Prostate gland (tissue), 2 donors: ENCODE measurements around the gene CDH16. TPM values are rescaled to one million over a fixed set of nuclear protein-coding genes. Genes with fewer than 3 reads are reported as not detected.

Source experiments
- DNase-seq: peaks from one replicate; pipeline ENCODE4 v3.0.0-alpha.2; 2019; ENCODE audit warnings: low spot score
- H3K27ac ChIP-seq, 2 donors: fragments of 200-600 bp; sonication (generic); 2 replicates each; pipeline ENCODE4 v1.5.1; 2017 to 2019
- H3K27me3 ChIP-seq: fragments of 200-600 bp; sonication (generic); replicated peaks from 2 replicates; pipeline ENCODE4 v1.5.1; 2019; ENCODE audit not compliant: insufficient read depth
- H3K36me3 ChIP-seq, 2 donors: fragments of 200-600 bp; sonication (generic); 1 replicate in 1 of 2; 2 replicates in 1 of 2; pipeline versions ENCODE4 v1.5.1 to v1.8.1; 2017 to 2019
- H3K4me1 ChIP-seq: fragments of 200-600 bp; sonication (generic); replicated peaks from 2 replicates; pipeline ENCODE4 v1.5.1; 2019
- H3K4me3 ChIP-seq, 2 donors: fragments of 200-600 bp; sonication (generic); 2 replicates each; pipeline ENCODE4 v1.5.1; 2017 to 2019
- H3K9me3 ChIP-seq: fragments of 200-600 bp; sonication (generic); 2 replicates; pipeline ENCODE4 v1.5.1; 2017
- CTCF ChIP-seq, 4 experiments: fragments of 200-600 bp in 2 of 4; fragments of 450-650 bp in 2 of 4; sonication (generic) in 2 of 4; IDR thresholded peaks; 1 replicate in 3 of 4; 2 replicates in 1 of 4; pipeline ENCODE4 v1.5.1; 2016 to 2019; ENCODE audit warnings: antibody characterized with exemption in 4 of 4, mild to moderate bottlenecking in 2 of 4, moderate library complexity in 2 of 4
- POLR2A ChIP-seq: fragments of 450-650 bp; IDR thresholded peaks from one replicate; pipeline ENCODE4 v1.6.1; 2016; ENCODE audit warnings: antibody characterized with exemption, mild to moderate bottlenecking
- POLR2AphosphoS5 ChIP-seq: sonication (generic); formaldehyde crosslinking; IDR thresholded peaks from one replicate; pipeline ENCODE4 v1.6.1; 2017; ENCODE audit warnings: antibody characterized with exemption
- WGBS: methylation state at CpG from one replicate; pipeline ENCODE4 v1.1.5; 2018; 5-methylcytosine and 5-hydroxymethylcytosine counted together
- intact Hi-C: fragments of 100-400 bp; cut with DNase I; formaldehyde crosslinking; loops from one replicate; pipeline ENCODE4 v1.14.2; 2022
- total RNA-seq, 2 donors: library from RNA; depleted of rRNA; stranded (reverse); fragments of >200 nt; gene quantifications; one replicate each; pipeline ENCODE4 v1.1.0, GENCODE V29; 2016

CDH16 gene
- total RNA-seq, 2 donors from 2014 or later: not detected

GRCh38 chr16:66954097-66954659 is 35.5 kb upstream of the CDH16 start:
- Histone ChIP-seq H3K4me1 (no peaks in the 10 kb centered on the region), H3K9me3 (no peaks in the 10 kb centered on the region), H3K36me3 (no peaks in the 10 kb centered on the region), H3K27ac (no peak overlapping the region), H3K4me3 (no peak overlapping the region), H3K27me3 (no peaks in the 10 kb centered on the region)
- 21% methylated on average over 8 of the region's 8 CpGs for WGBS
- intact Hi-C loops: loop anchor here (5.0 kb wide), 1 partner anchor 198 kb away; the partner anchor contains the start of gene B3GNT9
- peak; percentile 67 for DNase-seq
- TF ChIP-seq POLR2A: no peak
- peak; percentile 48 to 85 (median 75) for TF ChIP-seq CTCF (IDR thresholded peaks at IDR 0.05)
- TF ChIP-seq POLR2AphosphoS5: peak; percentile 56

- intact Hi-C loops: loop anchor here (5.0 kb wide), 1 partner anchor 199 kb away; the partner anchor contains the start of gene B3GNT9
- TF ChIP-seq POLR2AphosphoS5: no peak
- TF ChIP-seq CTCF (IDR thresholded peaks at IDR 0.05): no peak
- TF ChIP-seq POLR2A: no peak
Observed at GRCh38 chr16:66953462-66954096, 34.9 kb upstream of the CDH16 start.

GRCh38 chr16:66952430-66953110 is 33.9 kb upstream of the CDH16 start:
- TF ChIP-seq CTCF (IDR thresholded peaks at IDR 0.05): no peak
- TF ChIP-seq POLR2A: no peak
- TF ChIP-seq POLR2AphosphoS5: no peak
- Histone ChIP-seq H3K4me3 (no peak overlapping the region), H3K27ac (no peak overlapping the region), H3K27me3 (no peaks in the 10 kb centered on the region), H3K36me3 (no peaks in the 10 kb centered on the region), H3K4me1 (no peaks in the 10 kb centered on the region), H3K9me3 (no peaks in the 10 kb centered on the region)
- intact Hi-C loops: loop anchor here (5.0 kb wide), 1 partner anchor 200 kb away; the partner anchor contains the start of gene B3GNT9
- DNase-seq: no peak
- WGBS: 87% methylated on average over 7 of the region's 7 CpGs

More at GRCh38 chr16:66953462-66954096, 34.9 kb upstream of the CDH16 start:
- H3K36me3 ChIP-seq: no peaks in the 10 kb centered on the region
- no peak overlapping the region for H3K4me3 ChIP-seq
- no peaks in the 10 kb centered on the region for H3K27me3 ChIP-seq
- no peaks in the 10 kb centered on the region for H3K9me3 ChIP-seq
- WGBS: 79% methylated on average over 10 of the region's 10 CpGs
- no peaks in the 10 kb centered on the region for H3K4me1 ChIP-seq
- H3K27ac ChIP-seq: no peak overlapping the region
- DNase-seq: no peak

GRCh38 chr16:66950971-66951790 is 32.5 kb upstream of the CDH16 start:
- DNase-seq: no peak
- TF ChIP-seq POLR2A: no peak
- TF ChIP-seq CTCF (IDR thresholded peaks at IDR 0.05): no peak
- TF ChIP-seq POLR2AphosphoS5: no peak
- no peaks in the 10 kb centered on the region for H3K4me1 ChIP-seq
- intact Hi-C loops: loop anchor here (5.0 kb wide), 1 partner anchor 201 kb away; the partner anchor contains the start of gene B3GNT9
- H3K36me3 ChIP-seq: no peaks in the 10 kb centered on the region
- no peaks in the 10 kb centered on the region for H3K27me3 ChIP-seq
- 85% methylated on average over 4 of the region's 4 CpGs for WGBS
- H3K4me3 ChIP-seq: no peak overlapping the region
- no peak overlapping the region for H3K27ac ChIP-seq
- no peaks in the 10 kb centered on the region for H3K9me3 ChIP-seq
